ENCODE measurements around the gene CPSF3. TPM values are rescaled to one million over a fixed set of nuclear protein-coding genes. Genes with fewer than 3 reads are reported as not detected.

The CPSF3 gene
- total RNA-seq, 2 experiments from 2014 or later, result 46.9 to 58.2 TPM

- no peak overlapping the region for H3K4me3 Mint-ChIP-seq
- H3K9me3 Mint-ChIP-seq, result no peaks in the 10 kb centered on the region
- H3K36me3 Mint-ChIP-seq (ENCODE audit: low read depth), result peaks cover 45% of the 10 kb centered on the region
- no peak for DNase-seq
- peaks cover 22% of the 10 kb centered on the region for H3K4me1 Mint-ChIP-seq
- no peaks in the 10 kb centered on the region for H3K27me3 Mint-ChIP-seq
- POLR2A ChIA-PET, result no interaction called here
- H3K27ac Mint-ChIP-seq, result no peak overlapping the region
- CTCF ChIA-PET, result interaction anchor here (0.9 to 1.3 kb wide), 2 partner anchors 9 to 19 kb away, joined by 3 read pairs; no protein-coding TSS in a partner anchor
Observed at GRCh38 chr2:9471206-9471605, 47.8 kb downstream of the CPSF3 start.

GRCh38 chr2:9472511-9472910, 49.1 kb downstream of the CPSF3 start:
- peaks cover 50% of the 10 kb centered on the region for H3K36me3 Mint-ChIP-seq (ENCODE audit: low read depth)
- DNase-seq, result no peak
- peaks cover 3% of the 10 kb centered on the region for H3K9me3 Mint-ChIP-seq
- peak overlapping the region; percentile 14 for H3K27ac Mint-ChIP-seq
- no peaks in the 10 kb centered on the region for H3K27me3 Mint-ChIP-seq
- ChIA-PET CTCF (interaction anchor here (1.0 kb wide), 1 partner anchor 10 kb away, joined by 3 read pairs; no protein-coding TSS in a partner anchor), POLR2A (no interaction called here)
- H3K4me3 Mint-ChIP-seq, result peak overlapping the region; percentile 76
- peaks cover 33% of the 10 kb centered on the region for H3K4me1 Mint-ChIP-seq

GRCh38 chr2:9473308-9473984, 50.0 kb downstream of the CPSF3 start:
- CTCF ChIA-PET, result interaction anchor here (0.5 to 2.1 kb wide), 6 partner anchors 8 to 49 kb away, joined by 3 to 6 read pairs (median 3); no protein-coding TSS in a partner anchor
- DNase-seq, result peak; percentile 29
- peak overlapping the region; percentile 89 for H3K27ac Mint-ChIP-seq
- peaks cover 41% of the 10 kb centered on the region for H3K4me1 Mint-ChIP-seq
- POLR2A ChIA-PET, result interaction anchor here (1.1 kb wide), 1 partner anchor 83 kb away, joined by 3 read pairs; no protein-coding TSS in a partner anchor
- H3K36me3 Mint-ChIP-seq (ENCODE audit: low read depth), result peaks cover 51% of the 10 kb centered on the region
- peaks cover 3% of the 10 kb centered on the region for H3K9me3 Mint-ChIP-seq
- peak overlapping the region; percentile 76 for H3K4me3 Mint-ChIP-seq
- H3K27me3 Mint-ChIP-seq, result no peaks in the 10 kb centered on the region

GRCh38 chr2:9473985-9474360, 50.5 kb downstream of the CPSF3 start:
- H3K27ac Mint-ChIP-seq, result peak overlapping the region; percentile 89
- DNase-seq, result peak; percentile 79
- H3K27me3 Mint-ChIP-seq, result no peaks in the 10 kb centered on the region
- CTCF ChIA-PET, result interaction anchor here (1.0 to 2.1 kb wide), 3 partner anchors 26 to 36 kb away, joined by 3 to 6 read pairs (median 5); no protein-coding TSS in a partner anchor
- peaks cover 46% of the 10 kb centered on the region for H3K4me1 Mint-ChIP-seq
- peak overlapping the region; percentile 76 for H3K4me3 Mint-ChIP-seq
- H3K9me3 Mint-ChIP-seq, result peaks cover 3% of the 10 kb centered on the region
- H3K36me3 Mint-ChIP-seq (ENCODE audit: low read depth), result peaks cover 56% of the 10 kb centered on the region
- POLR2A ChIA-PET, result interaction anchor here (1.1 kb wide), 1 partner anchor 82 kb away, joined by 3 read pairs; no protein-coding TSS in a partner anchor

GRCh38 chr2:9474361-9475057, 51.1 kb downstream of the CPSF3 start, which contains the start of gene IAH1:
Gene IAH1, plus strand, starts transcription at chr2:9474551. Its CDS starts 16 bp downstream, at chr2:9474567.
- H3K9me3 Mint-ChIP-seq, result peaks cover 3% of the 10 kb centered on the region
- H3K4me1 Mint-ChIP-seq, result peaks cover 48% of the 10 kb centered on the region
- H3K27ac Mint-ChIP-seq, result peak within 1 kb of the TSS; percentile 89
- peak within 1 kb of the TSS; percentile 76 for H3K4me3 Mint-ChIP-seq
- CTCF ChIA-PET, result interaction anchor here (0.6 to 2.1 kb wide), 7 partner anchors 12 to 296 kb away, joined by 3 to 6 read pairs (median 4); no protein-coding TSS in a partner anchor
- POLR2A ChIA-PET, result interaction anchor here (0.7 kb wide), 1 partner anchor 156 kb away, joined by 3 read pairs; the partner anchor contains the start of gene YWHAQ
- H3K36me3 Mint-ChIP-seq (ENCODE audit: low read depth), result peaks cover 58% of the 10 kb centered on the region
- DNase-seq, result peak; percentile 72
- H3K27me3 Mint-ChIP-seq, result no peaks in the 10 kb centered on the region

GRCh38 chr2:9477914-9478313, 54.5 kb downstream of the CPSF3 start:
- CTCF ChIA-PET, result no interaction called here
- Mint-ChIP-seq H3K9me3 (peaks cover 3% of the 10 kb centered on the region), H3K27ac (no peak overlapping the region), H3K4me3 (no peak overlapping the region), H3K27me3 (no peaks in the 10 kb centered on the region), H3K36me3 (ENCODE audit: low read depth) (peaks cover 57% of the 10 kb centered on the region), H3K4me1 (peaks cover 55% of the 10 kb centered on the region)
- POLR2A ChIA-PET, result interaction anchor here (0.6 kb wide), 1 partner anchor 77 kb away, joined by 5 read pairs; no protein-coding TSS in a partner anchor
- no peak for DNase-seq

- H3K36me3 Mint-ChIP-seq (ENCODE audit: low read depth), result peaks cover 55% of the 10 kb centered on the region
- ChIA-PET POLR2A (interaction anchor here (0.6 kb wide), 1 partner anchor 77 kb away, joined by 5 read pairs; no protein-coding TSS in a partner anchor), CTCF (no interaction called here)
- H3K27ac Mint-ChIP-seq, result no peak overlapping the region
- no peaks in the 10 kb centered on the region for H3K27me3 Mint-ChIP-seq
- H3K4me1 Mint-ChIP-seq, result peaks cover 49% of the 10 kb centered on the region
- no peak overlapping the region for H3K4me3 Mint-ChIP-seq
- H3K9me3 Mint-ChIP-seq, result peaks cover 3% of the 10 kb centered on the region
- no peak for DNase-seq
Observed at GRCh38 chr2:9478526-9478925, 55.1 kb downstream of the CPSF3 start.

- Mint-ChIP-seq H3K27me3 (no peaks in the 10 kb centered on the region), H3K9me3 (peaks cover 3% of the 10 kb centered on the region), H3K36me3 (ENCODE audit: low read depth) (peaks cover 68% of the 10 kb centered on the region), H3K4me1 (peaks cover 44% of the 10 kb centered on the region), H3K4me3 (no peak overlapping the region), H3K27ac (no peak overlapping the region)
- CTCF ChIA-PET, result interaction anchor here (0.8 to 1.5 kb wide), 2 partner anchors 9 to 23 kb away, joined by 3 to 4 read pairs; no protein-coding TSS in a partner anchor
- DNase-seq, result no peak
- POLR2A ChIA-PET, result no interaction called here
Observed at GRCh38 chr2:9480157-9480556, 56.7 kb downstream of the CPSF3 start.

- ChIA-PET CTCF (interaction anchor here (1.0 to 1.3 kb wide), 4 partner anchors 9 to 18 kb away, joined by 3 to 5 read pairs (median 3); no protein-coding TSS in a partner anchor), POLR2A (no interaction called here)
- no peaks in the 10 kb centered on the region for H3K27me3 Mint-ChIP-seq
- no peak for DNase-seq
- no peak overlapping the region for H3K4me3 Mint-ChIP-seq
- peaks cover 19% of the 10 kb centered on the region for H3K4me1 Mint-ChIP-seq
- peaks cover 71% of the 10 kb centered on the region for H3K36me3 Mint-ChIP-seq (ENCODE audit: low read depth)
- no peak overlapping the region for H3K27ac Mint-ChIP-seq
- no peaks in the 10 kb centered on the region for H3K9me3 Mint-ChIP-seq
Observed at GRCh38 chr2:9483107-9483506, 59.7 kb downstream of the CPSF3 start.

GRCh38 chr2:9484533-9484932, 61.1 kb downstream of the CPSF3 start:
- Mint-ChIP-seq H3K9me3 (no peaks in the 10 kb centered on the region), H3K36me3 (ENCODE audit: low read depth) (peaks cover 67% of the 10 kb centered on the region), H3K27me3 (no peaks in the 10 kb centered on the region), H3K27ac (no peak overlapping the region), H3K4me3 (no peak overlapping the region), H3K4me1 (peaks cover 9% of the 10 kb centered on the region)
- ChIA-PET POLR2A (no interaction called here), CTCF (interaction anchor here (1.3 kb wide), 1 partner anchor 8 kb away, joined by 5 read pairs; no protein-coding TSS in a partner anchor)
- no peak for DNase-seq

GRCh38 chr2:9488583-9489547, 65.4 kb downstream of the CPSF3 start:
- POLR2A ChIA-PET, result no interaction called here
- H3K27me3 Mint-ChIP-seq, result no peaks in the 10 kb centered on the region
- DNase-seq, result no peak
- H3K4me3 Mint-ChIP-seq, result no peak overlapping the region
- no peak overlapping the region for H3K27ac Mint-ChIP-seq
- H3K9me3 Mint-ChIP-seq, result no peaks in the 10 kb centered on the region
- CTCF ChIA-PET, result no interaction called here
- H3K4me1 Mint-ChIP-seq, result peaks cover 12% of the 10 kb centered on the region
- H3K36me3 Mint-ChIP-seq (ENCODE audit: low read depth), result peaks cover 79% of the 10 kb centered on the region

GRCh38 chr2:9490789-9491188, 67.3 kb downstream of the CPSF3 start:
- CTCF ChIA-PET, result interaction anchor here (1.0 to 1.3 kb wide), 2 partner anchors 8 to 20 kb away, joined by 3 read pairs; no protein-coding TSS in a partner anchor
- H3K27me3 Mint-ChIP-seq, result no peaks in the 10 kb centered on the region
- DNase-seq, result no peak
- H3K36me3 Mint-ChIP-seq (ENCODE audit: low read depth), result peaks cover 73% of the 10 kb centered on the region
- no peak overlapping the region for H3K27ac Mint-ChIP-seq
- H3K4me1 Mint-ChIP-seq, result peaks cover 15% of the 10 kb centered on the region
- POLR2A ChIA-PET, result no interaction called here
- H3K4me3 Mint-ChIP-seq, result no peak overlapping the region
- no peaks in the 10 kb centered on the region for H3K9me3 Mint-ChIP-seq

Measured in activated CD4-positive, alpha-beta T cell treated with anti-CD3 and anti-CD28 coated beads, Interleukin-2, amount 10 ng/mL, durations not matched to agents 7 days and 5 days (primary cell).